ENCODE measurements around the gene TRIM39.

TRIM39 gene

DNA sequence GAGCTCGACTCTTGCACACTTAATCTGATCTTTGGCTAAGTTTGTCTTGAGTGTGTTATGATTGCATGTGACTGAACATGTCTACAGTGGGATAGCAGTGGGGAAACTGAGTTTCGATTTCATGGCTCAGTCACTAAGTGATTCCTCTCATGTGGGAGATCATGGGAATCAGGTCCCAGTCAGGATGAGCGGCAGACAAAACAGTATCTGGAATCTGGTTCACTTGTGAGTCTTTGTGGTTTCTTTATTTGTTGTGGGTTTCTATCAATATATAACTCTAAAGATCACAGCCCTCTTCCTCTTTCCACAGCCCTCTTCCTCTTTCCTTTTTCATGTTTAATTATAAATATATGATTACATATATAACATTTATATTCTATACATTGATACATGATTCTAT is 22.2 kb downstream of the TRIM39 start:
- no peak overlapping the region for H3K4me3 ChIP-seq (ENCODE audit: low read depth, low read length)
- ChIA-PET POLR2A (no interaction called here), CTCF (interaction anchor here (4.6 kb wide), 1 partner anchor 9 kb away, joined by 19 read pairs; no protein-coding TSS in a partner anchor)
- TF ChIP-seq, protein P1, sequence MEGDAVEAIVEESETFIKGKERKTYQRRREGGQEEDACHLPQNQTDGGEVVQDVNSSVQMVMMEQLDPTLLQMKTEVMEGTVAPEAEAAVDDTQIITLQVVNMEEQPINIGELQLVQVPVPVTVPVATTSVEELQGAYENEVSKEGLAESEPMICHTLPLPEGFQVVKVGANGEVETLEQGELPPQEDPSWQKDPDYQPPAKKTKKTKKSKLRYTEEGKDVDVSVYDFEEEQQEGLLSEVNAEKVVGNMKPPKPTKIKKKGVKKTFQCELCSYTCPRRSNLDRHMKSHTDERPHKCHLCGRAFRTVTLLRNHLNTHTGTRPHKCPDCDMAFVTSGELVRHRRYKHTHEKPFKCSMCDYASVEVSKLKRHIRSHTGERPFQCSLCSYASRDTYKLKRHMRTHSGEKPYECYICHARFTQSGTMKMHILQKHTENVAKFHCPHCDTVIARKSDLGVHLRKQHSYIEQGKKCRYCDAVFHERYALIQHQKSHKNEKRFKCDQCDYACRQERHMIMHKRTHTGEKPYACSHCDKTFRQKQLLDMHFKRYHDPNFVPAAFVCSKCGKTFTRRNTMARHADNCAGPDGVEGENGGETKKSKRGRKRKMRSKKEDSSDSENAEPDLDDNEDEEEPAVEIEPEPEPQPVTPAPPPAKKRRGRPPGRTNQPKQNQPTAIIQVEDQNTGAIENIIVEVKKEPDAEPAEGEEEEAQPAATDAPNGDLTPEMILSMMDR (IDR thresholded peaks at IDR 0.05; ENCODE audit: insufficient read depth, low read length, missing control alignments): no peak
- no peak for DNase-seq (ENCODE audit: low read depth, low spot score)

DNA sequence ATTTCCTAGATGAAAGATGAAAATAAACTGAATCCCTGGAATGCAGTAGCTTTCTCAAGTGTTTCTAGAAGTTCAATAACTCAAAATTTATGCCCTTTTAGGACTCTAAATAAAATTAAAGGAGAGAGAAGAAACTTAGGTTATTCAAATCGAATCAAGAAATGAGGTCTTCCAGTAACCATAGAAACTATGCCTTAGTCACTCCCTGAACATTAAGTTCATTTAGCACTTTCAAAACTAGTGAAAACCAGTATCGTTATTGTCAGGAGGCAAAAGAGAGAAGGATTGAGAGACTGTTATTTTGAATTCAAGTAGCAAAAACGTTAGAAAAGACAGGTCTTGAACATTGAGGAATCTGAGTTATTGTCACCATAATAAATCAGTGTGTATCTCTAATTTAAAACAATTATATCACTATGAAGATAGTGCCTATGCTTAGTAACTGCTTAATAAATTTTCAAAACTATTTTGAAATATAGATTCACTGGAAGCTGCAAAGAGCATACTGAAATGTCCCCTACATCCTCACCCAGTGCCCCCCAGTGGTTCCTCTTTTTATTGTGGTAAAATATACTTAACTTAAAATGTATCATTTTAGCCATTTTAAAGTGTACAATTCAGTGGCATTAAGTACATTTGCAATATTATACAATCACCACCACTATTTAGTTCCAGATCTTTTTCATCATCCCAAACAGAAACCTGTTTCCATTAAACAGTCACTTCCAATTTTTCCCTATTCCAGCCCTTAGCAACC is 22.9 kb downstream of the TRIM39 start:
- TF ChIP-seq, protein P1 (IDR thresholded peaks at IDR 0.05; ENCODE audit: insufficient read depth, low read length, missing control alignments): no peak
- no peak overlapping the region for H3K4me3 ChIP-seq (ENCODE audit: low read depth, low read length)
- ChIA-PET CTCF (interaction anchor here (1.8 to 4.6 kb wide), 2 partner anchors 9 to 48 kb away, joined by 4 to 19 read pairs; no protein-coding TSS in a partner anchor), POLR2A (no interaction called here)
- no peak for DNase-seq (ENCODE audit: low read depth, low spot score)

DNA sequence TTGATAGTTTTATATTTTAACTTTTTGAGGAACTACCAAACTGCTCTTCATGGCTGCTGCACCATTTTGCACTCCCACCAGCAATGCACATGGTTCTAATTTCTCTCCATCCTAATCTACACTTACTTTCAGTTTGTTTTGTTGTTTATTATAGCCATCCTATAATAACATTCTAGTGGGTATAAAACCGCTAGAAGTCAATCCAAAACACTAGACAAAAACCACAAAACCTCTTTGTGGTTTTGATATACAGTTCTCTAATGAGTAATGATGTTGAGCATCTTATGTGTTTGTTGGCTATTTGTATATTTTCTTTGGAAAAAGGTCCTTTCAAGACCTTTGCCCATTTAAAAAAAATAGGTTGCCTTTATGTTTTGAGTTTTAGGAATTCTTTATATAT is 23.8 kb downstream of the TRIM39 start:
- H3K4me3 ChIP-seq (ENCODE audit: low read depth, low read length): no peak overlapping the region
- ChIA-PET POLR2A (no interaction called here), CTCF (interaction anchor here (1.8 to 2.4 kb wide), 2 partner anchors 17 to 47 kb away, joined by 4 to 9 read pairs; no protein-coding TSS in a partner anchor)
- TF ChIP-seq, protein P1 (IDR thresholded peaks at IDR 0.05; ENCODE audit: insufficient read depth, low read length, missing control alignments): no peak
- no peak for DNase-seq (ENCODE audit: low read depth, low spot score)

DNA sequence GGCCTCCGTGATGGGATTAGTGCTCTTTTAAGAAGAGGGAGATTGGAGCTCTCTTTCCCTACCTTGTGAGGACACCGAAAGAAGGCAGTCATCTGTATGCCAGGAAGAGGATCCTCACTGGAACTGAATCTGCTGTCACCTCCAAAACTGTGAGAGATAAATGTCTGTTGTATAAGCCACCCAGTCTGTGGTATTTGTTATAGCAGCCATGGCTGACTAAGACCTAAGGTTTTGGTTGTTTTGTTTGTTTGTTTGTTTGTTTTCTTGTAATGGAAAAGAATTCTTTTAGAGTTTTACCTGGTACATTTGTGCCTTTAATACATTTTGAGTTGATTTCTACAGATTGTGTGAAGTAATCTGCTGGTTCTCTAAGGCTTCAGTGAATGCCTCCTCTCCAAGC is 25.8 kb downstream of the TRIM39 start:
- POLR2A ChIA-PET: no interaction called here
- CTCF ChIA-PET: interaction anchor here (0.8 to 3.2 kb wide), 5 partner anchors 15 to 135 kb away, joined by 3 to 12 read pairs (median 9); no protein-coding TSS in a partner anchor

DNA sequence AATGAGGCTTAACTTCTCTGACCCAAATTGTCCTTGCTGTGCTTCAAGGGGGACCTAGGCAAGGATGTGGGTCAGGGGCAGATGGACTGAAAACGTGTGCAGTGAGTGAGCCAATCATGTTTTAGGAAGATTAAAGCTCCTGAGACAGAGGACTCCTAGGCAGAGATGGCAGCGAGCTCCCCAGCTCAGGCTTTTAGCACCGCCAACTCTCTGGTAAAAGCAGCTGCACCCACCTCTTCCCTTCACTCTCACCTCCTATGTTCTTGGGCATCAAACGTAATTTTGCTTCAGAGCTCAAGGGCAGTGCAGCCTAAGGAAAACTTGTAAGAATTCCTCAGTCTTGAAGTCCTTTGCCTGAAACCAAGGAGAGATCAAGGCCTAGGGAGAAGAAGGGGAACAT is 28.6 kb downstream of the TRIM39 start:
- ChIA-PET POLR2A (no interaction called here), CTCF (interaction anchor here (1.8 to 3.2 kb wide), 2 partner anchors 45 to 98 kb away, joined by 7 to 12 read pairs; no protein-coding TSS in a partner anchor)
- no peak overlapping the region for H3K4me3 ChIP-seq (ENCODE audit: low read depth, low read length)
- DNase-seq (ENCODE audit: low read depth, low spot score): no peak
- TF ChIP-seq, protein P1 (IDR thresholded peaks at IDR 0.05; ENCODE audit: insufficient read depth, low read length, missing control alignments): no peak

More for the DNA sequence above, 25.8 kb downstream of the TRIM39 start:
- TF ChIP-seq, protein P1 (IDR thresholded peaks at IDR 0.05; ENCODE audit: insufficient read depth, low read length, missing control alignments): no peak
- no peak overlapping the region for H3K4me3 ChIP-seq (ENCODE audit: low read depth, low read length)
- DNase-seq (ENCODE audit: low read depth, low spot score): no peak

DNA sequence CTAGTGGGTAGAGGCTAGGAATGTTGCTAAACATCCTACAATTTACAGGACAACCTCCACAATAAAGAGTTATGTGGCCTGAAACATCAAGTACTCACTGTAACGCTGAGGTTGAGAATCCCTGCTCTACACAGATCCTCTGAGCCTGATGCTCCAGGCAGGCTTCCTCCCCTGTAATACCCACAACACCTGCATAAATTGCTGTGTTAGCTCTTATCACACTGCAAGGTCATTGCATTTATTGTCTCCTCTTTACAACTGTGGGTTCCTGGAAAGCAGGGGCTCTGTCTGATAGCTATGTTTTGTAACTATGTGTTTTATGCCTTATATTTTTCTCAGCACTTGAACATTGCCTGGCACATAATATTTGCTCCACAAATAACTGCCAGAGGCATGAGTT is 29.8 kb downstream of the TRIM39 start:
- CTCF ChIA-PET: interaction anchor here (0.9 to 1.5 kb wide), 6 partner anchors 10 to 94 kb away, joined by 3 to 6 read pairs (median 5); no protein-coding TSS in a partner anchor
- TF ChIP-seq, protein P1 (IDR thresholded peaks at IDR 0.05; ENCODE audit: insufficient read depth, low read length, missing control alignments): no peak
- no peak overlapping the region for H3K4me3 ChIP-seq (ENCODE audit: low read depth, low read length)
- no peak for DNase-seq (ENCODE audit: low read depth, low spot score)
- POLR2A ChIA-PET: no interaction called here
